Measurements from ENCODE around the gene PTPRN2. TPM values are rescaled to one million over a fixed set of nuclear protein-coding genes. Genes with fewer than 3 reads are reported as not detected.

Gene PTPRN2
- total RNA-seq, 1 donor from 2014 or later: 0.72 TPM

DNA sequence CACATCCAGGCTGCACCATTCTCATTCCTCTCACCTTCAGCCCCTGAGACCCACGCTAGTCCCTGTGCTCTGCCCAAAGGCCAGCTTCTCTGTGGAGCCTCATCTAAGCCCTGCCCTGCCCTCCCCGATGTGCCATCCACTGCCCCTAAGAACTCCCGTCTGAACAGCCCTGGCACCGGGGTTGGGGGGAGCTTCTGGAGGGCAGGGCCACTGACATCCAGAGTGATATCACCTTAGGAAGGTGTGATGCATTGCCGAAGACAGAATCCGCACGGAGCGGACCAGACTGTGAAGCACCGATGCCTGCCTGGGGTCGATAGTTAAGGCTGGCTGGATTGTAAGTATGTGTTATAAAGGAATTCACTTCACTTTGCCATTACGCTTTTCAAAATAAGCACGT is 511.0 kb downstream of the PTPRN2 start:
- DNase-seq (ENCODE audit: low spot score): no peak

DNA sequence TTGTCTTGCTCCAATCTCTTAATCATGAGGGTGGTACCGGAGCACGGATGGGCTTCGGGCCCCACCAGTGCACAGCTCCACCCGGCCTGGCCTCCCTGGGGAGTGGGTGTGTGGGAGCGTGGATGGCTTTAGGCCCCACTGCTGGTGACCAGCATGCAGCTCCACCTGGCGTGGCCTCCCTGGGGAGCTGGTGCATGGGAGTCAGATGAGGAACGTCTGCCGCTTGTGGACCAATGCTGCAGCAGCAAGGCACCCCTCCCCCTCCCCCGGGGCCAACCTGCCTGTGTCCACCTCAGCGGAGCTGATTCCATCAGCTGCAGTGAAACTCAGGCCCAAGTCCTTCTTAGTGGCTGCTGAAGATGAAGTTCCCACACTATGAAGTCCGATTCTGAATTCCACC is 511.4 kb downstream of the PTPRN2 start:
- DNase-seq (ENCODE audit: low spot score): no peak

- DNase-seq (ENCODE audit: low spot score): no peak
Observed at GRCh38 chr7:158075633-158076001, 512.0 kb downstream of the PTPRN2 start.

DNA sequence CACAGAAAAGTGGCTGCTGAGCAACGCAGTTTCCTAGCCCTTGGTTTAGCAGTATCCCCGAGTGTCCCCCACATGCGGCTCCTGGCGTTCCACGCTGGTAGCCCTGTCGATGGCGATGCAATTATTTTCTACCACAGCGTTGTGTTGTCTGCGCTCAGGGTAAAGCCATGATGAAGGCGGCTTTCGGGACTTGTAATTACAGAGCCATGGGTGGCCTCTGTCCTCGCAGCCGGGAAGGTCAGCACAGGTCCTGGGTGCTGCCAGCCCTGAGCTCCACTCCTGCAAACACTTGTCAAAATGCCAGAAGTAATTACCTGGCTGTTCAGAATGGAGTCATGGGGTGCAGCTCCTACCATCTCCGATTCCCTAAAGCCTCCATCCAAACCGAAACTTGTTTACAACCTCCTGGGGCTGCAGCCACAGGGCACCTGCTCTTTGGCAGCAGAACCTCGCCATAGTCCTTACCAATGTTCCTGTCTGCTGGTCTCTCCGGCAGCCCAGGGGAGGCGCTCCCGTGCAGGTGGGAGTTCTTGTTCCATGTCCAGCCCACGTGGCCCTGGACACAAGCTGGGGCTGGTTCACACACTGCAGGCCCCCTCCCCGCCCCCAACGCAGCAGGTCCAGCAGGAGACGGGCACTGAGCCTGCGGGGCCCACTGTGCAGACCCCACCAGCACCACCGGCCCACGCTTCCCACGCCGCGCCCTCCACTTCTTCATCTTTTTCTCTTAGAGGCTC is 512.6 kb downstream of the PTPRN2 start:
- DNase-seq (ENCODE audit: low spot score): no peak

DNA sequence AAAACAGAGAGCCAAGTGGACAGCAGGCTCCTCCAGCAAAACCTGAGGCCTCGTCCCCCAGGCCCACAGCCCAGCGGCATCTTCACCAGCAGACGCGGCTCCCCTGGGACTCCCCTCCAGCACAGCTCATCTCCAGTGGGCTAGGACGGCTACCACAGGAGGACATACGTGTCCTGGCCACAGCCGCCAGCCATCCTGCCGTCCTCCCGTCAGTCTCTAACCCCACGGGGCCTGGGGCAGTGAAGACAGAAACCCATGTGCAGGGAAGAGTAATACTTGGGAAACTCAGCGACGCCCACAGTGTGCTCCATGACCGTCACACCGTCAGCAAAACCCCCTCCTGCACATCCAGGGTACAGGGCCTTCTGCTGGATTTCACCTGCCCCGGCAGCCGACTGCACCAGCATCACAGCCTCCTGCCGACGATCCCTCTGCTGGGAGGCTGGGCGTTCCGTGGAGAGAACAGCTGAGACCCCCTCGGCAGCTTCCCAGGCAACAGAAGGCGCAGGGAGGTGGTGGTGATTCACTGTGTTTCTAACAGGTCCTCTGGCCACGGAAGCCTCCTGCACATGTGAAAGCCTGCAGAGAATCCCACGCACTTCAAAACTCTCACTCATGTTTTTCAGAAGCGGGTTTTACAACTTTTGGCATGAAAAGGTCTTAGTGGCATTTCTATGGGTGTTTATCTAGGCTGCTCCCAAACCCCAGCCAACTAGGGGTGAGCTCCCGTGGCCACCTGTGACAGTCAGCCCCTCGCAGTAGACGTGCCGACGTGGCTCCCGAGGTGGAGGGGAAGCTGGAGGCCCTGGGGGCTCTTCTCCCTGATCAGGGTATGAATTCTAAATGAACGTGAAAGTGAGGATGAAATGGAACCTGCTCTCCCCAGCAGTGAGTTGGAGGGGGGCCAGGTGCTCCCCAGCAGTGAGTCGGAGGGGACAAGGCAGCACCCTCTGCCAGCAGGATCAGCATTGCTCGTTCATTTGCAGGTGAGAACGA is 513.5 kb downstream of the PTPRN2 start:
- no peak for DNase-seq (ENCODE audit: low spot score)

- DNase-seq (ENCODE audit: low spot score): no peak
Observed at GRCh38 chr7:158072991-158073730, 514.5 kb downstream of the PTPRN2 start.

- no peak for DNase-seq (ENCODE audit: low spot score)
Observed at GRCh38 chr7:158070222-158070920, 517.3 kb downstream of the PTPRN2 start.

DNA sequence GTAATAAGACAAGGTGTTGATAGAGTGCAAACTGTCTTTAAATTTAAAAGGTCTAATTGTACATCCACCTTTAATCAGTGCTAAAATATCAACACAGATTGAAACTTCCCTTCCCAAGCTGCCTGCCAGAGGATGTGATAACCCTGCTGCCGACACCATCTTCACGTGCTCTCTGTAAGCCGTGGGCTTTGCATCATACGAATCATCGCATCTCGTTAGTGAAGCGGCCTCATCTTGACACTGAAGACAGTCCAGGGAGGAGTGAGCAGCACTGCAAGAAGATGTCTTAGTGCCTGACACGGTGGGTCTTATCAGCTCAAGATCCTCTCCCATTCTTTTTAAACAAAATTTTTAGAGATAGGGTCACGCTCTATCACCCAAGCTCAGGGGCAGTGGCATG is 518.8 kb downstream of the PTPRN2 start:
- DNase-seq (ENCODE audit: low spot score): no peak

DNA sequence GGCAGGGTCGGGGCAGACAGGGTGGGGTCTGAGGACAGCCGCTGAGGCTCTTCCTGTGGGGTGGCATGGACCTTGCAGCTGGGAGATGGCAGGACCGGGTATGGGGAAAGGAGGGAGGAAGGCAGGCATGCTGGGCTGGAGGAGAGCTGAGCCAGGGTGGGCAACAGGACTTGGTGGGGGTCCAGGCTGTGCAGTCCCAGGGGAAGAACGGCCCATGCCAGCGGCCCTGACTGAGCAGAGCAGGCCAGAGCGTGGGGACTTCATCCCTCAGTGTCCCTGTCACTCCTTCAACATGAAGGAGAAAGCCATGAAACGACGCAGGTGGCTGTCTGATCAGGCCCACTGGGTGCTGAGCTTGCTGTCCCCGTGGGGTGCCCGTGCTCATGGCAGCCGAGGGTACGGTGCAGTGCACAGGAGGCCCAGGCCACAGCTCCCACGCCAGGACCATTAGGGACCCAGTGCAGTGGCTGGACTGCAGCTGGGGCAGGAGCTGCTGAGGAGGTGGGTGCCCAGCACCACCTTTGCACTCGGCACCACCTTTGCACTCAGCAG is 519.6 kb downstream of the PTPRN2 start:
- DNase-seq (ENCODE audit: low spot score): no peak

GRCh38 chr7:158067219-158067930 is 520.2 kb downstream of the PTPRN2 start:
- DNase-seq (ENCODE audit: low spot score): no peak

DNA sequence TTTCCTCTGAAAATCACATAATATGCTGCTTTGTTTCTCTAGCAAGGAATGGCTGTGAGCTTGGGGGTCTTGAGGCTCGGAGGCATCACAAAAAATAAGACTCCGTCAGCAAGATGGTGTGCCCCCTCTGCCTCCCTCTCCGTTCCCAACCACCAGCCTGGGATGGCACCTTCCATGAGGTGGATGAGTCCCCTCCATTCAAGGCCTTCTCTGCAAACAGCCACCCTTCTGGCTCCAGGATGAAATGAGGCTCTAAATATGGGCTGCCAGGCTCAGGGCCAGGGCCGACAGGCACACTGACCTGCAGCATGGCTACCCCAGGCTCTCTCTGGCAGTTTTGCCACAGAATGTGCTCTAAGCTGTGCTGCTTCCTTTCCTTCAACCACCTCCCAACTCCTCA is 521.5 kb downstream of the PTPRN2 start:
- DNase-seq (ENCODE audit: low spot score): no peak

DNA sequence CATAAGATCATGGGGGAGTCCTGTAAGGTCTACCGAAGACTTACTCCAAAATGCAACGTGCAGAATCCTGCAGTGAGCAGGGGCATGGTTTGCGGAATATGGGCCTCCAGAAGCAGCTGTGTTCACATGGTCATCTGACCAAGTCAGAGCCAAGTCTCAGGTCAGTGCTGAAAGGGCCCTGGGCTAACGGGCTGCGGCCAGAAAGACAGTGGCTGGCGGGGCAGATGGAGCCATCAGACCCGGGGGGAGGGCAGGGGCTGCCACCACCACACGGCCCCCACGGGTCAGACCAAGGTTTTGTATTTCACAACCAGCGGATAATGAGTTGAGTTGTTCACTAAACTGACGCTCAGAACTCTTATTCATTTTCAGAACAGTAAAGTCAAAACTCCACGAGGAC is 522.3 kb downstream of the PTPRN2 start:
- DNase-seq (ENCODE audit: low spot score): no peak

DNA sequence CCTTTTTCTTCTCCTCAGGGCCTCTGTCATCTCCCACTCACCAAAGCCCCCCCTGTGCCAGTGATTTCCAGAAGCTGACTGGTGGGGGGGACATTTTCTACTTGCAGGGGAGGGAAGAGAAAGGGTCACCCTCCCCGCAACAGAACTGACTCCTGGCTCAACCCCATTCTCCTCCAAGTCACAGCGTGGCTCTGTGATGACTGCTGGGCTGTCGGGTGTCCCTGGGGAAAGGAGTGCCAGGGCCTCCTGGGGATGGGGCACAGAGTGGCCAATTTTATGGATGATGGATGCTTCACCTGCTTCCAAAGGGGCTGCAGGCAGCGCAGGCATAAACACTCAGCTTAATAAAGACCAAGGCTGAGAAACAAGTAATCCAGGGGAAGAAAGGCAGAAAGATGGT is 523.0 kb downstream of the PTPRN2 start:
- no peak for DNase-seq (ENCODE audit: low spot score)

DNA sequence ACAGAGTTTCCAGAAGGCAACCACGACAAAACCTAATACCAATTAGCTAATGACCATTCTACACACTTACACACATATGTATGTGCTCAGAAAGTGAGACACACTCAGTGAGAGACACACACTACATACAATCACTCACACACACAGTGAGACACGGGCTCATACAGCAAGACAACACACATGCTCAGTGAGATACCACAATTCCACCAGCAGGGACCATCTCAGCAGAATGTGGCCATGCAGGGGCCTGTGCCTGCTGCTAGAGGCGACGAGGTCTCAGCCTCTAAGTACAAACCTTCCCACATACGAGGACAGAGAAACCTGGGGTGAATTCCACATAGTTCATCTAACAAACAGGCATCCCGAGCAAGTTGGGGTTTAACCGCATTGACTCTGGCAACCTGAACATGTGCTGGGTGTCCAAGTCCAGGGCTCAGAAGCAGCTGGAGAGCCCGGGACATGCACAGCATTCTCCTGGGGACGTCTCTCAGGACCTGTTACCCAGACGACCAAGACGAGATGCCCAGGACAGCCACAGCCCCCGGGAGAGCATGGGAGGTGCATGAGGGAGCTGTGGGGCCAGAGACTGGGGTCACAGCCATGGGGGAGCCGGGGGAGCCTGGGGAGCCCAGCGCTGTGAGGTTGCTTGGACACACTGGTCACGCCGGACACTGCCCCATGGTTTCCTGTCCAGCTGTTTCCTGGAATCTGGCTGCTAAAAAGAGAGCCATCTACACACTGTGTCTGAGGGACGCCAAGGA is 523.6 kb downstream of the PTPRN2 start:
- no peak for DNase-seq (ENCODE audit: low spot score)

DNA sequence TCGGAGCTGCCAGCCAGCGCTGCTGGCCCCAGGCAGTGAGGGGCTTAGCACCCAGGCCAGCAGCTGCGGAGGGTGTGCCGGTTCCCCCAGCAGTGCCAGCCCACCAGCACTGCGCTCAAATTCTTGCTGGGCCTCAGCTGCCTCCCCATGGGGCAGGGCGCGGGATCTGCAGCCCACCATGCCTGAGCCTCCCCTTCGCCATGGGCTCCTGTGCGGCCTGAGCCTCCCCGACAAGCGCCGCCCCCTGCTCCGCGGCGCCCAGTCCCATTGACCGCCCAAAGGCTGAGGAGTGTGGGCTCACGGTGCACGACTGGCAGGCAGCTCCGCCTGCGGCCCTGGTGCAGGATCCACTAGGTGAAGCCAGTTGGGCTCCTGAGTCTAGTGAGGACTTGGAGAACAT is 525.0 kb downstream of the PTPRN2 start:
- DNase-seq (ENCODE audit: low spot score): no peak

GRCh38 chr7:158061884-158062656 is 525.6 kb downstream of the PTPRN2 start:
- no peak for DNase-seq (ENCODE audit: low spot score)

DNA sequence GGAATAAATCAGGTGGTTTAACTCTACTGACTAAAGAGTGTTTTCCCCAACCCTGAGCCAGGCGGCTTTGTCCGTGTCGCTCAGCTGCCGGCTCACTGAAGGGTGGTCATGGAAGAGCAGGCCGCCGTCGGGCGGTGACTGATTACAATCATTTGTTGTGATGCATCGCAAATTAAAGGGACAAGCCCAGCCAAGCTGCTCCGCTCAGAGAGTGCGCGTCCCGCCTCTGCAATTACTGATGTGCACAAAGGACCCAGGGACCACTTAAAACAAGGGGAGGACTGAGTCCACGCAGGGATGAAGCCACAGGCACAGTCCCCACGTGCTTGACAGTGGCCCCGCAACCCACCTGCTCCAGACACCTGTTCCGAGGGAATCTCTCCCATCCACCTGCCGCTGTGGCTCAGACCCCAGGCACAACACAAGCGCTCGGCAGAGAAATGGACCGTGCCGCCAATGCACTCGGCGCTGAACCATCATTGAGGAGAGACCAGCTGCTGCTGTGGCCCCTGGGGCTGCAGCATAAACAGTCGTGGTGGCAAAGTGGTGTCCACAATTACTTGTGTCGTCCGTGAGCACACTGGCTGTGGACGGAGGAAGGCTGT is 526.5 kb downstream of the PTPRN2 start:
- no peak for DNase-seq (ENCODE audit: low spot score)

DNA sequence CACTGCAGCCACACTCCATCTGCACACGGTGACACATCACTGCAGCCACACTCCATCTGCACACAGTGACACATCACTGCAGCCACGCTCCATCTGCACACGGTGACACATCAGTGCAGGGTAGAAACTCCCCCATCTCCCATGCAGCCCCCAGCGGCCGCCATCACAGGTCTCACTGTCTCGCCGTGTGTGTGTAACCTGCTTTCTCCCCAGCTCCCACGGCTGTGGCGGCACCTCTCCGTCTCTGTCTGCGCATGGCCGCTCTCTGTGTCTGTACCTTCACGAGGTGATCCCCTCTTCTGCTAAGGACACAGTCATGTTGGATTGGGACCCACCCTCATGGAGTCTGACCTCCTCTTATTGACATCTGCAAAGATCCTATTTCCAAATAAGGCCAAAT is 527.4 kb downstream of the PTPRN2 start:
- DNase-seq (ENCODE audit: low spot score): no peak

DNA sequence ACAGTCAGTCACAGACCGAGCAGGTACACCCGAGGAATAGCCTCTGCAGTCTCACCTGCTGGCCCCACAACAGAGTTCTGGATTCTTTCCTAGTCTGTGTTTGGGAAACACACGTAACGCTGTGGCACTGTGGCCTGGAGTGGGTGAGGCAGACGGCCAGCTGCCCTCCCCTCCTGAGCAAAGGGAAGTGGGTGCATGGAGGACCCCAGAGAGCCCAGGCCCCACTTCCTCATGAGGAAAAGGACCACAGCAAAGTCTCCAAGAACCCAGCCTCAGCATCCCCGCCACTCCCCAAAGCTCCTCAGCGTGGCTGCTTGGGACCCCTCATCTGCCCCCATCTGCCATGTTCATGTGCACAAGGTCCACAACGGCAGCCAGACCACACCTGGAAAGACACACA is 530.2 kb downstream of the PTPRN2 start:
- no peak for DNase-seq (ENCODE audit: low spot score)

Measured in umbilical cord (tissue), 2 donors.